ENCODE results near the gene ISM2.
"Not testable (repeated sequence)": the region's sequence is repeated elsewhere in the genome, so short reads cannot be mapped to it uniquely, and the experiment has no call there.

GRCh38 chr14:77545171-77545570, 46.6 kb upstream of the ISM2 start:
- TF ChIP-seq POLR2A, CTCF (IDR thresholded peaks at IDR 0.05): not testable (repeated sequence)
